Choroid plexus epithelial cell (primary cell): ENCODE results near the gene FHOD3.

Source experiments
- DNase-seq: peaks from one replicate; pipeline ENCODE4 v3.0.0-alpha.2; 2010; ENCODE audit warnings: low read depth
- H3K4me3 ChIP-seq: 2 replicates; pipeline ENCODE4 v1.5.1; 2011; ENCODE audit warnings: low read depth, mild to moderate bottlenecking, control low read depth, low read length, moderate library complexity
- CTCF ChIP-seq: conservative IDR thresholded peaks from 2 replicates; pipeline ENCODE4 v1.5.1; 2011; ENCODE audit warnings: low read depth, mild to moderate bottlenecking, control low read depth, inconsistent platforms, low read length, moderate library complexity

Gene FHOD3

GRCh38 chr18:36341944-36342343 lies 44.4 kb downstream of the FHOD3 start:
- H3K4me3 ChIP-seq: no peak overlapping the region
- TF ChIP-seq CTCF: no peak
- DNase-seq: no peak

- H3K4me3 ChIP-seq: no peak overlapping the region
- no peak for DNase-seq
- TF ChIP-seq CTCF: no peak
Observed at GRCh38 chr18:36348331-36348730, 50.8 kb downstream of the FHOD3 start.

- no peak overlapping the region for H3K4me3 ChIP-seq
- DNase-seq: no peak
- TF ChIP-seq CTCF: no peak
Observed at GRCh38 chr18:36348971-36349417, 51.5 kb downstream of the FHOD3 start.

- no peak for TF ChIP-seq CTCF
- DNase-seq: no peak
- no peak overlapping the region for H3K4me3 ChIP-seq
Observed at GRCh38 chr18:36349552-36349951, 52.0 kb downstream of the FHOD3 start.

- DNase-seq: no peak
- no peak for TF ChIP-seq CTCF
- no peak overlapping the region for H3K4me3 ChIP-seq
Observed at GRCh38 chr18:36350251-36350651, 52.7 kb downstream of the FHOD3 start.

- TF ChIP-seq CTCF: no peak
- DNase-seq: no peak
- H3K4me3 ChIP-seq: no peak overlapping the region
Observed at GRCh38 chr18:36350839-36351469, 53.4 kb downstream of the FHOD3 start.

GRCh38 chr18:36352384-36352783 lies 54.9 kb downstream of the FHOD3 start:
- DNase-seq: peak; percentile 81
- no peak overlapping the region for H3K4me3 ChIP-seq
- TF ChIP-seq CTCF: no peak
